Stimulated activated CD8-positive, alpha-beta memory T cell treated with anti-CD3 and anti-CD28 coated beads, Interleukin-2, amount 100 ng/mL, for 48 hours (primary cell): ENCODE results near the gene COX17.
A peak's percentile ranks its signal among the peaks of the same experiment; 100 is the strongest.
"Not testable (repeated sequence)": the region's sequence is repeated elsewhere in the genome, so short reads cannot be mapped to it uniquely, and the experiment has no call there.

Experiments
- DNase-seq, 2 donors: peaks; one replicate each; pipeline ENCODE4 v3.0.0-alpha.2; 2020; ENCODE audit warnings: low read depth in 2 of 2

COX17 gene, protein sequence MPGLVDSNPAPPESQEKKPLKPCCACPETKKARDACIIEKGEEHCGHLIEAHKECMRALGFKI

DNA sequence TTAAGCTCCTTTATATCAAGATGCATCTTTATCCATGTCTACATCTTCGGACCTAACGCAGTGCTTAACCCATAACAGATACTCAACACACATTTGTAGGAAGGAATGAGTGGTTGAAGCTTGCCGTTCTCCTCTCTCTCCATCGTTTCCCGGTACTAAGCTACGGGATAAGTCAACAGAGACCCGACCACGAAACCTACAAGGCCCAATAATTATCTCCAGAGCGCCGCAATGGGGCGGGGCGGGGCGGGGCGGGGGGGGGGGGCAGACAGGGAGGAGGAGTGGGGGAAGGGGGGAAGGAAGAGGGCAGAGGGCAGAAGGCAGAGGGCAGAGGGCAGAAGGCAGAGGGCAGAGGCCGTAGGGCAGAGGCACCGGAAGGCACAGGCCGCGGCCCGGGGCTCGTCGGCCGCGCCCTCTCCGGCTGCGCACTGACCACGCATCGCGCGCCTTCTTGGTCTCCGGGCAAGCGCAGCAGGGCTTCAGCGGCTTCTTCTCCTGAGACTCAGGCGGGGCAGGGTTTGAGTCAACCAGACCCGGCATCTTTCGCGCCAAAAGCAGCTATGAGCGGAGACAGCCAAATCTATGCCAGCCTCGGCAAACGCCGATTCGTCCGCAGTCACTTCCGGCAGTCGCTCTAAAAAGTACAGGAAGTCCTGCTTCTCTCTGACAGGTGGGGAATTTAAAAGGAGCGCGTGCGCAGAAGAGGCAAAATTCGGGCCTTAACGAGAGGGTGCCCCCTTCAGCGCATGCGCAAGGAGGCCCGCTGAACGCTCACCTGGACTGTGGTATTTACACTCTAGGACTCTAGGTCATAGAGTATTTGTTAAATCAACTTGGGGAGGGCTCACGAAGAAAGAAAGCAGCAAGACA is at the start of gene COX17:
Gene COX17, minus strand, starts transcription at position 636 of the 870 bp plus-strand sequence. Its CDS starts 96 bp downstream, at position 540.
- peak; percentile 85 to 90 for DNase-seq

DNA sequence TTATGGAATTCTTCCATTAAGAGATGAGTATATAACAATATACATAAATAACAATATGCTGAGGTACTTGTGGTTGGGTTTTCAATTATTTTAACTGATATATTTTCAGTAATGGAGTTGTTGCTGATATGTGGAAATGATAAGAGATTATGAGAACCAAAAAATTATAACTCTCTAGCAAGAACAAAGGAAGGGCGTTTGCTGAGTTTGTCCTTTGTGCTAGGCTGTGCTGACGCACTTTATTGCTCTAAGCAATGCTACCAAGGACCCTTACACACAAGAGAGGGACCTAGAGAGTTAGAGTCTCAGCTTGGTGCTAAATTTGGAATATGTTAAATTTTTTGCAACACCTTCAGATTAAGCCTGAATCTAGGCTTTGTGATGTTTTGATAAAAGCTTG is 49.7 kb upstream of the COX17 start:
- DNase-seq = no peak

DNA sequence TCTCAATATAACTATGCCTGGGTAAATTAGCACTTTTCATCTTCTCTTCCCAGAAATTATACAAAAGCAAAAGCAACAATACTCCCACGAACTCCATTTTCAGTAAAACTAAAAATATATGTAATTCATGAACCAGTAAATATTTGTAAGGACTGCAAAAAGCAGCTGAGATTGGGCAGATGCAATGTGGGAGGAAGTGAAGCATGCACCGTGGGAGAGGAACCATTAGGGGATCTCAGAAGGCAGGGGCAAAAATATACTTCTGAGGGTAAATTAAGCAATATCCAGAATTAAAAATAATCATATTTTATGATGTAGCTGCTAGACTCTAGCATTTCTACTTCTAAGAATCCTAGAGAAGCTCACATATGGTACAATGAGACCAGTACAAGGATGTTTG is 45.8 kb upstream of the COX17 start:
- DNase-seq = no peak

DNA sequence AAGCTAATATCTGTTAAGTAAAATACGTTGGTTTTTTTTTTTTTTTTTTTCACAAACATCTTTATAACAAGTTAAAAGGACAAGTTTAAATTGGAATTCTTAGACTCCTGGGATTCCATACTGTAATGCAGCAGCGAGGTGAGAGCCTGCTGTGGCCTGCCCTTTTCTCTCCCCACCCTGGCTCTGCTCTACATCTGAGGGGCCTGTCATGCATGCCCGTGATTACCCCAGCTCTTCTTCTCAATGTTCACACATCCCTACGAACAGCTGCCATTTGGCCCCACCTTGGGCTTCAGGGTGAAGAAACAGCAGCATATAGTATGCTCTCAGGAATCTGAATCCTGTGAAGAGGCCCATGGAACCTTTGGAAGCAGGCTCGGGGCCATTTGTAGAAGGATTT is 40.3 kb upstream of the COX17 start:
- no peak for DNase-seq

DNA sequence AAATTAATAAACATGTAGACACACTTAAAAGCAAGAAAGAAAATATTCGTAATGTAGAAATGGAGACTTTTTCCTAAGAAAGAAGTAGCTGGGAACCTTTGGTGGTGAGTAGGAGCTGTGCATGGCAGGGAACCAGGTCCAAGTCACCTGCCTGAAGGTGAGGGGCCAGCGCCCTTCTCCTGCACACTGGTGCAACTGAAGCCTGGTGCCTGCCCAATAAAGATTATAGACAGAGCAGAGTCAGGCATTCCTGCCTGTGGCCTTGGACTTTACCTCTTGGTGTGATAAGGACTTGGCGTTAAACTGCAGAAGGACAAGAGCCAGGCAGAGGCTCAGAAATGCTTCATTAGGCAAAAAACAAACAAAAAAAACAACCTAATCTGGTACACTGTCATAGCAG is 39.8 kb upstream of the COX17 start:
- no peak for DNase-seq

DNA sequence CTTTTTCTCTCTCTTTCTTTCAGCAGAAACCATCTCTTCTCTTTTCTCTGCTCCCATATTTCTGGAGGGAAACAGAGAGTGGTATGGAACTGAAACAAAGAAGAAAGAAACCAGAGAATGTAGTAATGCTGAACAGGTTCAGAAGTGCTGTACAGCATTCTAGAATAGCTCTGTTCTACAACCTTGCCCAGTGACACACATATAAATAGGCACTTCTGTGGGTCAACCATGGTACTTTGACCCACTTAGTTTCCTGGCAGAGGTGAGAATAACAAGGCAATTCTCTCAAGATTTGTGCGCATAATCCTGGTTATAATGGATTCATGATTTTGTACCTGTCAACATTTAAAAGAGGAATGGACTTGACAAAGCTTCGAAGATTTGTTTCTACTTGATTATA is 37.9 kb upstream of the COX17 start:
- no peak for DNase-seq

DNA sequence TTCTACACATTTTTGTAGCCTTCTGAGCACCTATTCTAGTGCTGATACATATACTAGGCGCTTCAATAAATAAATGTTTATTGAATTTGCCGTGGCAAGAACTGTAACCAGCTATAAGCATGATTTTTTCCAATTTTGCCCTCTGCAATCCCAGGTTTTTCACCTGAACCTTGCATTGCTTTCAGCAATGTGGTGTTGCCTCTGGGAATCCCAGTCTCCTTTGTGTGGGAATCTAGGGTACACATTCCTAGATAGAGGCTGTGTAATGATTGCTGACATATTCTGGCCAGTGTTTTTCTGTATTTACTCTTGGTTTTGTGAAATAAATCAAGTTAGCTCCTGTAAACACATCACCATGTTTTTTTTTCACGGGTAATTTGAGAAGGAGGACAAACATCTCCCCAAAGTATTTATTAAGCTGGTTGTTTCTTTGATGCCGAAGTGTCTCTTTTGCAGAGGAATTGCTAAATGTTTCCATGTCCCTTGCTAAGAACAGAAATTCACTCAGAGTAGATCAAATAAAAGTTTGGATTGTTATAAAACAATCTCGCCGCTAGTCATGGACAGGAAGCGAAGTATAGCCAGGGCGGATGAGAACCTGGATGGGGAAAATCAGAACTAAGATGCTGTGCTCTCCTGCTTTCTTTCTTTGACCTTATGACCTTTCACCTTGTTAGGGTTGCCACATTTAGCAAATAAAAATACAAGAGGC is 26.8 kb upstream of the COX17 start:
- DNase-seq = no peak

DNA sequence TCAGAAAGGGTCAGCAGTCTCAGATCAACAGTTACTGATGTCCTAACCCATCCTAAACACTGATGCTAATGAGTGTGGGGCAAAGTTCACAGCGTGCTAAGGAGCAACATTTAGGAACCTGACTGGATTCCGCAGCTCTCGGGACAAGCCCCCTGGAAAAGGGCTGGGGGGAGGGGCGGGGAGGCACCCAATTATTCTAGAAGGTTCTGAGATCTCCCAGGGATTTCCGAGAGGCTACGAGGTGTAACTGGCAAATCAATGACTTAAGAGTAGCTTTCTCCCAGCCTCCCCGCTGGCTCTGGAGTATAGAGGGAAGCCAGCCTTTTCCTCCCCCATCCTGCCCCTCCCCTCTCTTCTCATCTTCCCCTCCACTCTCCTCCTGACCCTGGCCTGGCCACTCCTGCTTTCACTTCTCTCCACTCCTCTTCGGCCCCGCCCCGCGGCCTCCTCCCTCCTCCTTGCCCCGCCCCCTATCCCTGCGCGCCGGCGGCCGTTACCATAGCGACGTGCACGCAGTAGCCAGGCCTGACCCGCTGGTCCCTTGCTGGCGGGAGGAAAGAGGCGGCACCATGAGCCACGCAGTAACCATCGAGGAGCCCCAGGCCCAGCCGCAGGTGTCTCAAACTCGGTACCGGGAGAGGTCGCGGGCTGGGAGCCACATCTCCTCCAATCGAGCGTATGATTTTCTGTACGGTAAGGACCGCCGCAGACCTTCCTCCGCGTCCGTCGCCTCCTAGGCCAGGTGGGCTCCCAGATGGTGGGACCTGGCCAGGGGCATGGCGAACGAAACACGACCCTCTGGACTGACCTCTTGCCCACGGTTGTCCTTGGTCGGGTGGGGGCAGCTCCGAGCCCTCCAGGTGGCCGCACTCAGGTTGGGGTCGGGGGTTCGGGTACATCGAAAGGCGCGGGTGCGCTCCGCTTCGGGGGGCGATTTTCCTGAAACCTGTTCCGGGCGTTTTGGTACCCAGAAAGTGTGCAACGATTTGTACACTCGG is 25.6 kb upstream of the COX17 start, which contains the start of gene CFAP91:
Gene CFAP91, plus strand, starts transcription at position 493 of the 998 bp plus-strand sequence. Its CDS starts 77 bp downstream, at position 570.
- DNase-seq = peak; percentile 82

DNA sequence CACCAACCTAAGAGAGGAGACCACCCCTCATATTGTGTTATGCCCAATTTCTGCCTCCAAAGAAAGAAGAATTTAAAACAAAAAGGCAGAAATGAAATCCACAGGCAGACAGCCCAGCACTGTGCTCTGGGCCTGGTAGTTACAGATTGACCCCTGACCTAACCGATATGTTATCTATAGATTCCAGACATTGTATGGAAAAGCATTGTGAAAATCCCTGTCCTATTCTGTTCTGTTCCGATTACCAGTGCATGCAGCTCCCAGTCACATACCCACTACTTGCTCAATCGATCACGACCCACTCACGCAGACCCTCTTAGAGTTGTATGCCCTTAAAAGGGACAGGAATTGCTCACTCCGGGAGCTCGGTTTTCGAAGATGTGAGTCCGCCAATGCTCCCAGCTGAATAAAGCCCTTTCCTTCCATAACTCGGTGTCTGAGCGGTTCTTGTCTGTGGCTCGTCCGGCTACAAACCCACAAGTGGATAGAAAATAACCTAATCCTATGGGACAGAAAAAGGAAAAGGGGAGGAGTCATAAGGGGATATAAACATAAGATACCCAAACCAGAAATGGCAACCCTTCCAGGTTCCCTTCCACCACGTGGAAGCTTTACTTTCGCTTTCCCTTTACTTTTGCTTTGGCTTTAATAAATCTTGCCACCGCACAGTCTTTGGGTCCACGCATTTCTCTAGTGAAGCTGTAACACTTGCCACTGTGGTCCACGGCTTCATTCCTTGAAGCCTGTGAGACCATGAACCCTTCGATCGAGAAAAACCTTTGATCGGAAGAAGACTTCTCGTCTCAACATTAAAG is 23.9 kb upstream of the COX17 start:
- DNase-seq = no peak

DNA sequence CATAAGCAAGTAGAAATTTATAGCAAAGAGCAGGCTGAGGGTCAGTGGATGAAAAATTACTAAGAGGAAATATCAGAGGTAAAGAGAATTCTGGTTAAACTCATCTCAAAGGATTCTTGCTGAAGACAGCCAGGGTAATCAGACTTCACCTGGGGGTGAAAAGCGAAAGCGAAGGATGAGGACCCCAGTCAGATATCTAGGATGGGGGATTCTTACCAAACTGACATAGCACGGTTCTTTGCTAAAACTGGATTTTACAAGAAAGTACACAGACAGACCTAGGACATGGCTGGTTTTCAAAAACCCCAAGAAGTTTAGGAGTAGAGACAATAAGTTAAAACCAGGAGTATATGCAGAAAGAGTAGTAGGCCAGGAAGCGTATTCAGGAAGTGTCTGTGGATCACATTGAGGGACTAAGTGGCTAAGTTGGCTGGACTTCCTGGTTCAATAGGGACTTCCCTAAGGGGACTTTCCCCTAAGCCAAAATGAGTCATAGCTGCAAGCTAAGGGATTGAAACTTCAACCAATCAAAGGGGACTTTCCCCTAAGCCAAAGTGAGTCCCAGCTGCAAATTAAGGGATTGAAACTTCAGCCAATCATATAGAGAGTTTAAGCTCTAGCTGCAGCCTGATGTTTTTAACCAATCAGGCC is 23.2 kb upstream of the COX17 start:
- DNase-seq = no peak

DNA sequence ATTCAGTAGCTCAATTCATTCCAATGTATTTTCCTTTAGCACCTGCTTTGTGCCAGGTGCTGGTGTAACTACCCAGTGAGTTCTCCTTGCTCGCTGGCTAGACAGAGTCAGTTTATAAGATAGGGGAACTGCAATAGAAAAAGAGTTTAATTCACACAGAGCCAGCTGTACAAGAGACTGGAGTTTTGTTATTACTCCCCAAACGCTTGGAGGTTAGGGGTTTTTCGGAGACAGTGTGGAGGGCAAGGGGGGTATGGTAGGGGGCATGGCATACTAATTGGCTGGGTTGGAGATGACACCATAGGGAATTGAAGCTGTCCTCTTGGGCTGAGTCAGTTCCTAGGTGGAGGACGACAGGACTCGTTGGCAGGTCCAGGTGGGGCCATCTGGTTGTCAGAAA is 20.2 kb upstream of the COX17 start:
- no peak for DNase-seq

DNA sequence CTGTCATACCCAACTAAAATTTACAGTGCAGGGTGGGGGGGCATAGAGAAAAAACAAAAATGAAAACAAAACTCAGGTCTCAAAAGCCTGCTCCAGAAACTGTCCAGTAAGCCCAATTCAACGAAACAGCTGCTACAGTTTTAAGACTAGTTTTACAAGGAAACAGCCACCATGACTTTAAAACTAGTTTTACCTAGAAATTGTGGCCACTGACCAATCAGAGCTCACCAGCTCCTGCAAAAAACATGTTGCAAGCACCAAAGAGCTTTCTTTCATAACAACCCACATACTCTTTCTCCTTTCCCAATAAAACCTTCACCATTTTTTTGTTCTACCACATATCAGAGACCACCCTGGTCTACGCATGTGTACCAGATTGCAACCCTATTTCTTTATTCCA is 18.3 kb upstream of the COX17 start:
- DNase-seq = no peak

DNA sequence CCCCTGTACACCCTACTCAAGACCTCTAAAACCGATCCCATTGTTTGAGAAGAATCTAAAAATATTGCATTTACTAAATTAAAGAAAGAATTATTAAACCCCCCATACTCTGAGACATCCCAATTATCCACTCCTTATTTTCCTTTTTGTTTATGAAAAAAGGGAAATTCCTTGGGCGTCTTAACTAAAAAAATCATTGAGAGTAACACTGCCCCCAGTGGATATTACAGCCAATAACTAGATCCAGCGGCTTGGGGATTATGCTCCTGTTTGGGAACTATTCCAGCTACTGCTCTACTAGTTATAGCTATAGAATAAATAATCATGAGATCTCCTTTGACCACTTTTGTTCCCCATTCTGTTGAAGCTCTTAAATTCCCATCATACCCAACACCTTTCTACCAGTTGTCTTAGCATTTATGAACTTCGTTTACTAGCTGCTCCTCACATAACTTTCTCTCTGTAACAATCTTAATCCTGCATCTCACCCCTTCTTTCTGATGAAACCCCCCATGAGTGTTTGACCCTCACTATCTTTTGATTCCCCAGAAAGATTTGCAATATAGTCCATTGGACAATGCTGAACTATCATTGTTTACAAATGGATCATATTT is 12.9 kb upstream of the COX17 start:
- DNase-seq = no peak

DNA sequence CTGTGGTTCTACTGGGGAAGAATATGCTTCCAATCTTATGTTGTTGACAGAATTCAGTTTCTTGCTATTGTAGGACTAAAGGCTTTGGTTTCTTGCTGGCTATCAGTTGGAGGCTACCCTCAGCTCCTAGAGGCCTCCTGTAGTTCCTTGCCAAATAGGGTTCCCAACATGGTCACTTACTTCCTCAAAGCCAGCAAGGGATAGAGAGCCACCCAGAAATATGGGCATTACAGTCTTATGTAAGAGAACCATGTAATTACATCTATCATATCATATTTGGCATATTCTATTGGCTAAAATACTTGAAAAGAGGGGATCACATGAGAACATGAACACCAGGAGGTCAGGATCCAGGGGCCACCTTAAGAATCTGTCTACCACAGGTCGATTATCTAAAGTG is 6.2 kb upstream of the COX17 start:
- DNase-seq = no peak

DNA sequence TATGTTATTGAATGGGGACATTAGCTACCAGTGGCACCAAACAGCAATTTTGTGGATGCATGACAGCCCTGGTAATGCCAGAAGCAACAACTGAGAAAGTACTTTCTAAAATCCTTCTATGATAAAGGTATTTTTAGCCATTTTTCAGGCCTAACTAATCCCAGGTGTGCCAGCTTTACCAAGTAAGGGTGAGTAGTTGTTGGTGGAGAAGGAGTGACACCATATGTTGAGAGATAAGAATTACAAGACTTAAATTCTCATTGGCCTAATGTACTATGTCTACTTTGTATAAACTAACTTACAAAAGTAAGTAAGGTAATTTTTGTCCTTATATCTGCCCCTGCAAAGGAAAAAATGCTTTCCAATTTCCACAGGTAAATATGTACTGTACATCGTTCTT is 4.1 kb upstream of the COX17 start:
- no peak for DNase-seq

DNA sequence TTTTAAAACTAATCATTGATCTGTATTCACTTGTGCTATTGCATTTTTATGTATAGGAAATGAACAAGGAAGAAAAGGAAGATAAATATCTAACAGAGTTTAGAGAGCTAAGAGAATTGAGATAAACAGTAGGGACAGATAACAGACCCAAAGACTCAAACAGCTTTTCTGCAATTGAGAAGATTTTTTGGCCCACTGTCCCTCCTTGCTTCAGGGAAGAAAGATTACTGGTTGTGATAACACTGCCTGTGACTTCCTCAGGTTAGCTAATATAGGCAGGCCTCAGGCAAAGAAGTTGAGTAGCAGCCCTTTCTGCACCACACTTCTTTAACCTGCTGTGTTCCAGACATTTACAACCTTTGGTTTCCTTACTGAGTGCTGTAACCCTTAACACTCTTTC is 2.7 kb upstream of the COX17 start:
- no peak for DNase-seq

DNA sequence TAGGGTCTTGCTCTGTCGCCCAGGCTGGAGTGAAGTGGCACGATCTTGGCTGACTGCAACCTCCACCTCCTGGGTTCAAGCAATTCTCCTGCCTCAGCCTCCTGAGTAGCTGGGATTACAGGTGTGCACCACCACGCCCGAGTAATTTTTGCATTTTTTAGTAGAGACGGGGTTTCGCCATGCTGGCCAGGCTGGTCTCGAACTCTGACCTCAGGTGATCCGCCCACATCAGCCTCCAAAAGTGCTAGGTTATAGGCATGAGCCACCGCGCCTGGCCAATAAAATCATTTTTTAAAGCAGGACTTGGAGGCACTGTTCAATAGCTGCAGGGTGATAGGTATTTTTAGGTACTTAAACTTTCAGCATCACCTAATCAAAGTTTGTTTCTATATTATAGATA is 1.0 kb upstream of the COX17 start:
- DNase-seq = not testable (repeated sequence)

DNA sequence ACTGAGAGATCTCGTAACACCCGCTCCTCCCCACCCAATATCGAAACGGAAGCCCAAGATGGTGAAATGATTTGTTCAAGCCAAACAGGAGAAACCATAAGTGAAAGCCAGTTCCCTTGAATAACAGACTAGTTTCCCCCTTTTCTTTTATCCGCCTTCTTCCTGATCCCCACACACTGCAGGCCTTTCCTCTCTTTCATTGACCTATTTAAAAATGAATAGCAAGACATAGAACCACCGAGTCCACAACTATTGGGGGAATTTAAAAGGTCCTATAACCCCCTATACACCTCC is 382 bp upstream of the COX17 start:
- DNase-seq = no peak

DNA sequence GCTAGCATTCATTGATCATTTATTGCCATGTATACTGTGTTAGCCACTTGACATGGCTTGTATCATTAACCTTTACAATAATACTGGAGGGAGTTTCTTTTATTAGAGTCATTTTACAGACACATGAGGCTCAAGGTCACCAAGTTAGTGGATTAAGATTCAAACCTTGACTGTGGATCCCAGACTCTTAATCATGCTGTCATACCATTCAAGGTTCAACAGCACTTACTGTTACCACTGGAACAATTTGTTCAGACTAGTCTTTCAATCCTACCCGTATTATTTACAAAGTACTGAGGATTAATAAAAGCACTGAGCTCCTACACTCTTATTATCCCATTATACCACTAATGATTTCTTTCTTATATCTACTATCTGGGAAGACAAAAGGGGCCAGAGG is 1.2 kb downstream of the COX17 start:
- no peak for DNase-seq
